ENCODE data around the gene BHLHE23.

BHLHE23 gene

GRCh38 chr20:63051911-63052310, 45.1 kb upstream of the BHLHE23 start:
- TF ChIP-seq CTCF (IDR thresholded peaks at IDR 0.05; ENCODE audit: low read depth, low read length) = no peak
- no peak for DNase-seq (ENCODE audit: low read depth in 2 of 2)
- no peak overlapping the region for H3K4me3 ChIP-seq (replicated peaks in 1 of 2; ENCODE audit: low read depth in 2 of 2, low read length in 2 of 2)

- no peak for TF ChIP-seq CTCF (IDR thresholded peaks at IDR 0.05; ENCODE audit: low read depth, low read length)
- H3K4me3 ChIP-seq (replicated peaks in 1 of 2; ENCODE audit: low read depth in 2 of 2, low read length in 2 of 2) = no peak overlapping the region
- no peak for DNase-seq (ENCODE audit: low read depth in 2 of 2)
Measured at GRCh38 chr20:63051186-63051860, 44.6 kb upstream of the BHLHE23 start.

DNA sequence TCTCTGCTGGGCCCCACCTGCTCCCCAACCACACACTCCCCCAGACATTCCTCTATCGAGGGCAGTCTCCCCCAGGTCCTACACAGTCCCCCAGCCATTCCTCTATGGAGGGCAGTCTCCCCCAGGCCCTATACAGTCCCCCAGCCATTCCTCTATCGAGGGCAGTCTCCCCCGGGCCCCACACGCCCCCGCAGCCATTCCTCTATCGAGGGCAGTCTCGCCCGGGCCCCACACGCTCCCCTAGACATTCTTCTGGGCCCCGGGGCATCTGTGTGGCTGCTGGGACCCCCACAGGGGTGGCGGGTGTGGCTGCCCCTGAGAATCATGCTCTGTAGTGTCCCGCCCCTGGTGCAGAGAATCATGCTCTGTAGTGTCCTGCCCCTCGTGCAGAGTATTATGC, 43.6 kb upstream of the BHLHE23 start:
- DNase-seq (ENCODE audit: low read depth in 2 of 2) = no peak
- no peak for TF ChIP-seq CTCF (IDR thresholded peaks at IDR 0.05; ENCODE audit: low read depth, low read length)

GRCh38 chr20:63049561-63050221, 42.9 kb upstream of the BHLHE23 start:
- H3K4me3 ChIP-seq (replicated peaks in 1 of 2; ENCODE audit: low read depth in 2 of 2, low read length in 2 of 2) = no peak overlapping the region
- TF ChIP-seq CTCF (IDR thresholded peaks at IDR 0.05; ENCODE audit: low read depth, low read length) = no peak
- DNase-seq (ENCODE audit: low read depth in 2 of 2) = no peak

More for the DNA sequence above, 43.6 kb upstream of the BHLHE23 start:
- H3K4me3 ChIP-seq (replicated peaks in 1 of 2; ENCODE audit: low read depth in 2 of 2, low read length in 2 of 2) = no peak overlapping the region

GRCh38 chr20:63049191-63049518, 42.4 kb upstream of the BHLHE23 start:
- TF ChIP-seq CTCF (IDR thresholded peaks at IDR 0.05; ENCODE audit: low read depth, low read length) = no peak
- DNase-seq (ENCODE audit: low read depth in 2 of 2) = no peak
- H3K4me3 ChIP-seq (replicated peaks in 1 of 2; ENCODE audit: low read depth in 2 of 2, low read length in 2 of 2) = no peak overlapping the region

GRCh38 chr20:63048516-63049190, 41.9 kb upstream of the BHLHE23 start:
- no peak for TF ChIP-seq CTCF (IDR thresholded peaks at IDR 0.05; ENCODE audit: low read depth, low read length)
- DNase-seq (ENCODE audit: low read depth in 2 of 2) = no peak
- H3K4me3 ChIP-seq (replicated peaks in 1 of 2; ENCODE audit: low read depth in 2 of 2, low read length in 2 of 2) = no peak overlapping the region
